HCEC 1CT (cell line): ENCODE data around the gene TGM2.

Experiments
- DNase-seq: peaks from one replicate; pipeline ENCODE4 v3.0.0-alpha.2; 2017

The TGM2 gene

DNA sequence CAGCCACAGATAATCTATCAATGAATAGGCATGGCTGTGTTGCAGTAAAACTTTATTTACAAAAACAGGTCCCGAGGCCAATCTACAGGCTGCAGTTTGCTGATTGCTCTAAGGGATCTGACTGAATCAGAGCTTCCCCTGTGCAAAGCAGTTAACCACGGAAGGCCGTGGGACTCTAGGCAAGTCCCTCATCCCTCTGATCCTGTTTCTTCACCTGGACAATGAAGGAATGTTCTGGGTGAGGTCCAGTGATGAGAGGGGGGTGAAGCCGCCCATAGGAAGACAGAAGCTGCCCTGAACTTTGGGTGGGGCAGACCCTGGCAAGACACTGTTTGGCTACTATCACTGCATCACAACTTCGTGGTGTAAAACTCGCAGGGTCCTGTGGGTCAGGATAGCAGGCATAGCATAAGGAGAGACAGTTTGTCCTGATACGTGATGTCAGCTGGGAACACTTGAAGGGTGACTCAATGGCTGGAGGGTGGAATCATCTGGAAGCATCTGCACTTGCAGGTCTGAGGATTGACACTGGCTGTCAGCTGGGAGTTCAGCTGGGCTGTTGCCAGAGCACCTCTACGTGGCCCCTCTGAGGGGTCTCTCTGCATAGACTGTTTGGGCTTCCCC lies 33.3 kb upstream of the TGM2 start:
- DNase-seq: no peak

DNA sequence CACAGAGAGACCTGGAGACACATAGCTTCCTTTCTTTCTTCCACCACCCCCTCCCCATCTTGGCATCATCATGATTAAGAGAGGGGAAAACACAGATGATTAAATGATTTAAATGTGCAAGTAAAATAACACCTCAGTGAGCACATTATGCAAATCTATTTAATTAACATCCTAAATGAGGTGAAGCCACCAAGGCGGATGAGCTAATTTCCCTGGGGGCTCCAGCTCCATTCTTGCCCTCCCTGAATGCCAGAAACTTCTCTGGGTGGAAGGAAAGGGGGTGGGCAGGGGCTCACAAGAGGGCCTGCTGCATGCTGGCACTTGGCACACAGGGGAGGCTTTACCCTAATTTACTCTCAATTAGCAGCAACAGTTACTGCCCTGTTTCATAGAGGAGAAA lies 32.5 kb upstream of the TGM2 start:
- DNase-seq: no peak

DNA sequence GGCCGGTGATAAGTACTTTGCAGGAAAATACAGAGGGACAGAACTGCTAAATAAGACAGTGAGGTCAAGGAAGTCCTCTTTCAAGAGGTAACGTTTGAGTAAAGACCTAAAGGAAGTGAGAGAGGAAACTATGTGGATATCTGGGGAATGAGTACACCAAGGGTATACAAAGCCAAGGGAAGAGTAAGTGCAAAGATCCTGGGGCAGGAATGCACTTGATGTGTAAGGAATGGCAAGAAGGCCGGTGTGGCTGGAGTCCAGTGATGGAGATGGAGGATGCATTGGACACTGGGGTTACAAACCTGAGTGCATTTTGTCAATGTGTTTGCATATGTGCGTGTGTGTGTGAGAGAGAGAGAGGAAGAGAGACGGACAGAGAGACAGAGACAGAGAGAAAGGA lies 32.1 kb upstream of the TGM2 start:
- DNase-seq: no peak

DNA sequence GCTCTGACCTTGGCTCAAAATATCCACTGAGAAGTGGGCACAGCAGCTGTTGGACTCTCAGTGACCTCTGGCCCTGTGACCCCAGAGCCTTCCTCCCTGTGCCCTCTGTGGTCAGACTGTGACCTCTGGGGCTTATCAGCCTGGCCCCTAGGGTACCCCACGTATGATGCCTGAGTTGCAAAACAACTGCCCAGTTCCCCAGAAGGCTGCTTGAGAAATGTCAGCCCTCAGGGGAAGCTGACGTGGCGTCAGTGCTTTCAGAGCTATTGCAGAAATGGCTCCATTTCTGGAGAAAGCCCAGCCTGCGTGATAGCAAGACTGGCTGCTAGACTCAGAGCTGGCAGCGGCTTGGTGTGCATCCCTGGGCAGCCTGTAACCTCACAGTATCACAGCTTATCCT lies 31.5 kb upstream of the TGM2 start:
- DNase-seq: no peak

DNA sequence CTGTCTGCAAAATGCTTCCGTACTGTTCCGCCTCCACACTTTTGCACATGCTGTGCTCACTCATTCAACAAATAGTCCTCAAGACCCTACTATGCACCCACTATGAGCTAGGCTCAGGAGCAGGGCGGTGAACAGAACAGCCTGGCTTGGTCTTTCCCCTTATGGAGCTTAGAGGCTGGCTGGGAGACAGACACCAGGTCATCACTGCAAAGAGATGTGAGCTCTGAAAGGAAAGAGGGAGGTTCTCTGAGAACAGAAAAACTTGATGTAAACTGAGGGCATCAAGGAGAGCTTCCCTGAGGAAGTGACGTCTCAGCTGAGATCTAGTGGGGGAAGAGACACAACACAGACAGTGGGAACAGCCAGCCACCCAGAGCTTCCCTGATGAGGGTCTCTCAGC lies 31.0 kb upstream of the TGM2 start:
- DNase-seq: no peak

DNA sequence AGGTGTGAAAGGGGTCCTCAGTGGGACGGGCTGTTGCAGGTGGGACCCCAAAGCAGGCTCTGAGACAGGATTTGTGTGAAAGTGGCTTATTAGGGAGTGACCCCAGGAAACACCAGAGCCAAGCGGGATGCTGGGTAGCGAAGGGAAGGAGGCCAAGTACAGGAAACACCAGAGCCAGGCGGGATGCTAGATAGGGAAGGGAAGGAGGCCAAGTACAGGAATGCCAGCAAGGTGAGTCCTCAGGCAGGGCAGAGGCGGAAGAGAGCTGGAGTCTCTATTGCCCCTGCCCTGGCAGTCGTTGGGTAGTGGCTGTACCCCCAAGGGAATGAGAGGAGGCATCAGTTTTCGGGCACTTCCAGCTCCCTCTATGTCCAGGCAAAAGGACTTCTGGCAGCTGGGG lies 30.5 kb upstream of the TGM2 start:
- DNase-seq: no peak

DNA sequence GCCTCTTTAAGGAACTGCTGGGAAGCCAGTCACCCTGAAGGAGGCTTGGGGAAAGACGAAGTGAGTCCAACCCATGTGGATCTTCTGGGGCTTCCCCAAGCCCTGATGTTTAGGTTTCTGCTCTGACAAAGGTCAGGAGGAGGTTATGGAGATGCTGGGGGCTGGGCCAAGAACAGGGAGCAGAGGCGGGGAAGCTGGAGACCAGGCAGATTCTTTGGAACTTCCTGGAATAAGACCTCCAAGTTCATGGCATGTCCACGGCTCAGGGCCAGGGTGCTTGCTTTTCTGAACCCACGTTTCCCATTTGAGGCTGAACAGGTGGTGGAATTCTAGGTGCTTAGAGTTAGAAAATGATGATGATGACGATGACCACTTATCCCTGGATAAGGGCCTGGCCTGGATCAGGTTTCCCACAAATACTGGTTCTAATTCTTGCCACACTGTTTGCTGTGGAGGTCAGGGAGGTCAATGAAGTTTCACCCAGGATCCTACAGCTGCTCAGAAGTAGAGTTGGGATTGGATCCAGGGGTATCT lies 30.0 kb upstream of the TGM2 start:
- no peak for DNase-seq

DNA sequence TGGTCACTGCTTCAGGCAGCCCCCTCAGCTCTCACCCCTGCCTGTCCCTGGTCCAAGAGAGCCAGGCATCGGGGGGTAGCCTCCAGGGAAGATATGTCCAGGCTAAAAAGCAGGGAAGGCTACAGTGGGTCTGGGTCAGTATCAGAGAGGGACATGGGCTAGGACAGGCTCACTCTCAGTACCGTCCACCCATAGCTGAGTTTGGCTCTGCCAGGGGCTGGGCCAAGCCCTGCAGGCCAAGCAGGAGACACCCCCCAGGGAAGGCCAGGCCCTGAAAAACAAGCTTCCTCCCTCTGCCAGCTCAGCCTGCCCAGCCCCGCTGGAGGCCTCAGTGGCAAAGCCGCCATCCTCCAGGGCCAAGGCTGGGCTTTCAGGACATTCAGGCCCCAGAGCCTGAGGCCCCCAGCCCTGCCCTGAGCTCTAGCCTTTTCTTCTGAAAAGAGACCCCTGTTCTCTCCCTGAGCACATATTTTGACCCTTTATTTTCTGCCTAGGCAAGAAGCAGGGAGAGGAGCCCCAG lies 28.6 kb upstream of the TGM2 start:
- no peak for DNase-seq

DNA sequence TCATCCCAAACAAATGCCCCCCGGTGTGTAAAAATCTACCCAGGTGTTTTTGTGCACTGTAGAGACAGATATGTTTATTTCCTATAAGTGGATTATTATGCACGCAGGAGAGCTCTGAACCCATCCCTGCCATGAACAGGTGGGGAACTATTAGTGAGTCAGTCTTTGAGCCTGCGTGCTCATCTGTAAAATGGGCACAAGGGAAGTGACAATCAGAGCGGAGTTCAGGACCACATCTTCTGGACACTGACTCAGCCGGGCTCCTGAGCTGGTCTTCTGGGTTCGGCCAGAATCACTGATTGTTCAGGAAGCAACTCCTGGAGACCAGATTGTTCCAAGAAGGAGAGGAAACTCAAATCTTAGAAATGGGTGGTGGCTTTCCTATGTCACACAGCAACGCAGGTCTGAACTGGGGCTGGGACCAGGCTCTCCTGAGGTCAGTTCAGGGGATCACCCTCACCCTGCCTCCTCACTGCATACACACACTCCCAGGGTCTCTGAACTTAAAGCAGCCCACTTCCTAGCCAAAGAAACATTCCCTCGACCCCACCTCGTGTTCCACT lies 27.3 kb upstream of the TGM2 start:
- DNase-seq: no peak

DNA sequence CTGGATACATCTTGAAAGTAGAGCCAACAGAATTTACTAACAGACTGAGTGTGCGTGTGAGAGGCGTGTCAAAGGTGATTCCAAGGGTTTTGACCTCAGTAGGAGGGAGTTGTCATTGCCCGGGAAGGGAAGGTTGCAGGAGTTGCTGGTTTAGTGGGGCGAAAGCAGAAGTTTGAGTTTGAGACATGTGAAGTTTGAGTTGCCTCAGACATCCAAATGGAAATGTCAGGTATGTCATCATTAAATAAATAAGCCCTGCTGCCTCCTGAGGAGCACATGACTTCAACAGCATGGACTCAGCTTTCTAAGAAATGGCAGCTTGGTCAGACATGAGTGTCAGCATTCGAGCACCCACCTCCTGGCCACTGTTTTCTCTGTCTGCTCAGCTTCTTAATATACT lies 26.6 kb upstream of the TGM2 start:
- no peak for DNase-seq

DNA sequence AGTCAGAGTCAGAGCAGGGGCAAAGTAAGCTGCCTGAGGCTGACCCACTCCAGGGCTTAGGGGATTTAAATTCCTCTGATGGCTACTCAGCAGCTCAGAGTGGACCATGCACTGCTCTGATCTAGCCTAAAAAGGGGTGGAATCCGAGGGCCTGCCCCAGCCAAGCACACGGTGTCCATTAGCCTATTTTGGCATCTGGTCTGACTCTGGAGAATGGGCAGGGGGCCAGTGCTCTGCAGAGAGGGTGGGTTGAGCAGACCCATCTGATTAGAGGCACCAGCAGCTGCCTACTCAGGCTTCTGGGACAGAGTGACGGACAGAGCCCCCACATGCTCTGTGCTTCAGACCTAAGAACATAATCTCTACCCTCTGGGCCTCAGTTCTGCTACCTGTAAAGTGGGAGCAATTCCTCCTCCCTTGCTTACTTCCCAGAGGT lies 25.9 kb upstream of the TGM2 start:
- DNase-seq: no peak

DNA sequence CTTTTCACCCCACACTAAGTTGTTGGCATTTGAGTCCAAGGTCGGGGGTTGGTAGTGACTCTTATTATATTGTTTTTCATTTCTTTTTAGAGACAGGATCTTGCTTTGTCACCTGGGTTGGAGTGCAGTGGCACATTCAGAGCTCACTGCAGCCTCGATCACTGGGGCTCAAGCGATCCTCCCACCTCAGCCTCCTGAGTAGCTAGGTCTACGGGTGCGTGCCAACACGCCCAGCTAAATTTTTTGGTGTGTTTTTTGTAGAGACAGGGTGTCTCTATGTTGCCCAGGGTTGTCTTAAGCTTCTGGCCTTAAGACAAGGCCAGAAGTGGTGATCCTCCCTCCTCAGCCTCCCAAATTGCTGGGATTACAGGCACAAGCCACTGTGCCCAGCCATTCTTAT lies 25.1 kb upstream of the TGM2 start:
- no peak for DNase-seq

DNA sequence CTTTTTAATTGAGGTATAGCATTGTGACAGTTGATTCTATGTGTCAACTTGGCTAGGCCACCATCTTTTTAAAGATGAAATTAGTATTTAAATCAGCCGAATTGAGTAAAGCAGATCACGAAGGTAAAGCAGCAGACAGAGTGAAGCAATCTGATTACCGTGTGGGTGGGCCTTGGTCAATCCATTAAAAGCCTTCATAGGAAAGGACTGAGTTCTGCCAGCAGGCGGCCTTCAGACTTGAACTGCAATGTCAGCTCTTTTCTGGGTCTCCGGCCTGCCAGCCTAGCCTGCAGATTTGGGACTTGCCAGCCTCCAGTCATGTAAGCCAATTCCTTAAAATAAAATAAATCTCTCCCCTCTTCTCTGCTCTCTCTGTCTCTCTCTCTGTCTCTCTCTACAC lies 22.4 kb upstream of the TGM2 start:
- peak; percentile 36 for DNase-seq

DNA sequence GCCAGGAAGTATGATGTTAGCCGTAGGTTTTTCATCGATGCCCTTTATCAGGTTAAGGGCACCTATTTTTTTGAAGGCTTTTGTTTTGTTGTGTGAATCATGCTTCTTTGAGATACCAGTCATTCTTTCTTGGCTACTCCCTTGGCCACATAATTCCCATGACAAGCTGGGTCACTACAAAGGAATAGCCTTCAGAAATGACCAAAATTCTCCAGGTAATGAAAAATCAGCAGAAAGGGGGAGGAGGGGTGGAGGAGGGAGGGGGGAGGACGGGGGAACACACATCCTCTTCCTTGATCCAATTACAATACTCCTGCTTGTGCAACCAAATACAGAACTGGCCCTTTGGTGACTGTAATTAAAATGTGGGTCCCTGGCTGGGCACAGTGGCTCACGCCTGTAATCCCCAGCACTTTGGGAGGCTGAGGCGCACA lies 21.7 kb upstream of the TGM2 start:
- DNase-seq: no peak

DNA sequence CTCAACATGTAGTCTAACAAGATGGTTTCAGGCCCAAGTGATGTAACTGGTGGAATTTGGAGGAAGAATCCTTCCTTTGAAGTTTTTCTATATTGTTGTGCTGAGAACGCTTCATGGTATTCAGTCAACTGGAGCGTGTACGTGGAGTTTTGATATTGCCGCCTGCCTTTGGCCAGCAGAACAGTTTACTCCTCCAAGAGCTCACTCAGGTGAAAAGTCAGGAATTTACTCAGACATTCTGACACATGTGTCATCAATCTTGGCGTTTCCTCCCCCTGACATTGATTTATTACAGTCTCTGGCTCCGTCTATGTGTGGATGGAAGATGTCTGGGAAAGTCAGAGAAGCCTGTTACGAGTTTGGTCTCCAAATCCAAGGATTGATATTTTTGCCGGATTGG lies 19.0 kb upstream of the TGM2 start:
- DNase-seq: no peak

DNA sequence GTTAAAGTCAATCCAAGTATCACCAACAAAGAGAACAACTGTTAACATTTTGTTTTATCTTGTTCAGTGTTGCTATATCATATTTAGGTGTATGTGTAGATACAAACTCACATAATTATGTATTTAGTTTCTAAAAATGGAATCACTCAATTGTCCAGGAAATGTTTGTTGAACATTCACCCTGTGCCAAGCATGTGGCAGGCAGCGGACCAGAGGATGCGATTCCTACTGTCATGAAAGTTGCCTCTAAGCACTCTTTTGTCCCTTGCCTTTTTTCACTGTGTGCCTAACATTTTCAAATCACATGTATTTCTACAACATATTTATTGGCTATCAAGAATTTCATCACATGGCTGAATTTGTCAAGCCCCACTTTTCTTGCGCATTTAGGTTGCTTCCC lies 16.9 kb upstream of the TGM2 start:
- no peak for DNase-seq

DNA sequence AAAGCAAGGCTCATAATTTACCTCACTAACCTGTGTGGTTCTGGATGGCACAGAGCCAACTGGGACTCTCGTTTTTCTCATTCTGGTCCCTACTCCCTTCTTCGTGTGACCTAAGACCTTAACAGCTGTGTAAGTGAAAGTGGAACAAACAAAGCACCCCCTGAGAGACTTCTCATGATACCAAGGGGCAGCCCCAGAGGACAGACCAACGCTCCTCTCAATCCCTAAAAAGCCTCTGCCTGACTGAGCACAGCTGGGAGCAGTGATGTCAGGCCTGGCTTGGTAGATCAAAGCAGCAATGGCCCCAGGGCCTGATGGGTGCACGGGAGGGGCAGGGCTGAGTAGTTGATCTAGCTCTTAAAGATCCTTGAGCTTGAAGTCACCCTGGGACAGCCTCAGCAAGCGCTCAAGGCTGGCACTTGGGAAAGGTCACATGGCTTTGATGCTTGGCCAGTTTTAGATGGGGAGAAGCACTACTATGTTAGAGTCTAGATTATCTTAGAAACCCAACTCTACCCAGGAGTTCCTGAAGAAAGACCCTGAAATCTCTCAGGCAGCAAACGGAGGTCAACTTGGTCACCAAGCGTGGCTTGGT lies 16.2 kb upstream of the TGM2 start:
- DNase-seq: no peak

DNA sequence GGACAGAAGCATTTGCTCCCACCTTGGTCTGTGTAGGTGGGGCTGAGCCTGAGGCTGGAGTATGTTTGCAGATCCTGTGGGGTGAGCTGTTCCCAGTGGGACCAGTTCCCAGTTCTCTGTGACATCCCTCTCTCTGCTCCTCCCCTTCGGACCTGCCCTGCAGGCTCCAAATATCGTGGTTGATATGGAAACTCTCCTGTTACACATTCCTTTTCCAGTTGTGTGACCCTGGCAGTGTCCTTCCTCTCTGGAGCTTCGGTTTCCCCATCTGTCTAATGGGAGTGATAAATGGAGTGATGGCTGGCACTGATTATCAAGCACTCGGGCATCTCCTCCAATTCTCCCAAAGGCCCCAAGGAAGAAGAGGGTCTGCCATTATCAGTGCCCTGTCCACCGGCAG lies 15.7 kb upstream of the TGM2 start:
- DNase-seq: no peak

DNA sequence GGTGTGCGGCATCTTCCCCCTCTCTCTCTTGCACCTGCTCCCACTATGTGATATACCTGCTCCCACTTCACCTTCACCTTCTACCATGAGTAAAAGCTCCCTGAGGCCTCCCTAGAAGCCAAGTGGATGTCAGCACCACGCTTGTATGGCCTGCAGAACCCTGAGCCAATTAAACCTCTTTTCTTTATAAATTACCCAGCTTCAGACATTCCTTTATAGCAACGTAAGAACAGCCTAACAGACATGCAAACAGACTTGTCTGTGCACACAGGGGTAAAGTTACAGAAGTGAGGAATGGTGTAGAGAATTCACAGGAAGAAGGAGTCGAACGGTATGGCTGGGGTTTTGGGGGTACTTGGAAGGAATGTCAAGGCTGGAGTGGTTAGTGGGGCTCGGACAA lies 14.8 kb upstream of the TGM2 start:
- DNase-seq: no peak

DNA sequence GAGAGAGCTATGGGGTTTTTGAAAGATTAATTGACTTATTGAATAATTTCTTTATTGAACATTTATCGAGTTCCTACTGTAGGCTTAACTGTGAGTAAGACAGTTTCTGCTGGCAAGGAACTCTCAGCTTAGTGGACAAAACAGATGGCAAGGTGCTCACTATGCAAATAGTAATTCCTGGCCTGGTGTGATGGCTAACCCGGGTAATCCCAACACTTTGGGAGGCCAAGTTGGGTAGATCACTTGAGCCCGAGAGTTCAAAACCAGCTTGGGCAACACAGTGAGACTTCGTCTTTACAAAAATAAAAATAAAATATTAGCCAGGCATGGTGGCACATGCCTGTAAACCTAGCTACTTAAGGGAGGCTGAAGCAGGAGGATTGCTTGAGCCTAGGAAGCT lies 13.5 kb upstream of the TGM2 start:
- no peak for DNase-seq

DNA sequence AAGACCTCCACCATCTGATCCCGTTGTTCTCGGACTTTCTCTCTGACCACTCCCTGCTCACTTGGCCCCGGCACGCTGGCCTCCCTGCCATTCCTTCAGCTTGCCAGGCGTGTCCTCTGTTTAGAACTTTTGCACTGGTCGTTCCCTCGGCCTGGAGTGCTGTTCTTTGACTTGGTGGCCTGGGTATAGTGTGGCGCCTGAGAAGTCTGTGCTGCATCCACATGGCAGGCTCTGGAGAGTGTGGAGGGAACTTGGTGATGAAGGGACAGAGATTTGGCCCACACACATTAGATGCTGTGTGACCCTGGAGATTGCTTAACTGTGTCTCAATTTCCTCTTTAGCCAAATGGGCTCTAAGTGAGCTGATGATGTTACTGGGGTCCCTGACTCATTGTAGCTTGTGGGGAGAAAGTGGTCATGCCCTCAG lies 13.0 kb upstream of the TGM2 start:
- DNase-seq: no peak

DNA sequence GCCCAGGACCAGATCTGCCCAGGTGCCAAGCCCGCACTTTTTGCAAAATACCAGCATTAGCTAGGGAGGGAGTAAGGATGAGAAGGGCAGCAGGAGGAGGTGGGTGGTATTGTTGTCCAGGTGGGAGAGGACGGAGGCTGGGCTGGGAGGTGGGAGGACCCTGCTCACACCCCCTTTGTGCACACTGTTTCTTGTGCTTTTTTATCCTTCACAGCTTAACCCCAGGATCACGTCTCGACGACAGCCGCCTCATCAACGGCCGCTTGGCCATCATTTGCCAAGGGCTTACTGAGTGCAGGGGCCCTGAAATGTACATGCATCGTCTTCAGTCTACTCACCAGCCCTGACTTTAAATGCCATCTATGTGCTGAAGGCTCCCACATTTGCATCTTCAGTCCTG lies 12.1 kb upstream of the TGM2 start:
- DNase-seq: no peak

DNA sequence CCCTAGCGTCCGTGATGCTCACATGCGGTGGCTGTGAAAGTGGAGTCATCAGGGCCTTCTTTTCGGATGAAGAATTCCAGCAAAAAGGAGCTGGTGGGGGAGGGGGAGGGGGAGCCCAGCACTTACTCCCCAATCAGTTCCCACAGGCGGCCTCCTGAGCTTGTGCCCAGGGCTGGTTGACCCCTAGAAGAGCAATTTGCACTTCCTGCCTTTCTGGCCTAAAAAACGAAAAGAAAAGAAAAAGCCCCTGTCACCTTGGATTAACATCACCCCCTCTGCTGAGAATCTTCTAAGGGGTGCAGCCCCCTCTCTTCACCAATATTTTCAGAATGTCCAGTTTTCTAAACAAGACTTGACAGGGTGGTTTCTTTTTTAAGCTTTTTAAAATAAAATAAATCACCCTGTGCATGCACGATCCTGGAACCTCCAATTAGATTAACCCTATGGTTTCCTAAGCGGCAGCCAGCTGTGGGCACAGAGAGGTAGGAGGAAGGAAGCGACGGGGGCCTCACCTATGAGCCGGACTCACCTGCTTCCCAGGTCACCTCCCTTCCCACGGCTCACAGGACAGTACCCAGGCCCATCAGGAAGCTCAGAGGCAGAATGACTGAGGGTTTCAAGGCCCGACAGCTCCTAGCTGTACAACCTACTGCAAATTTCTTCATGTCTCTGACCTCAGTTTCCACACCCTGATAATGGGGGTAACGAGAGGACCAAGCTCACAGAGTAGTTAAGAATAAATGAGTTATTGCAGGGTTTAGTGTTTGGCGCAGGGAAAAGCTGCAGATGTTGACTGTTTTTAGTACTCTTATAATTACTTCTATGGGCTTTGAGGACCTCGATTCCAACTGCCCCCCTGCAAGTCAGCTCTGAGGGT lies 10.5 kb upstream of the TGM2 start:
- no peak for DNase-seq
